GM18520 (cell line): ENCODE measurements around the gene EIF2B4.
A peak's percentile ranks its signal among the peaks of the same experiment; 100 is the strongest.

Source experiments
- ATAC-seq: cut with Tn5 transposase; IDR thresholded peaks from one replicate; pipeline ENCODE4 v1.9.1; 2021; ENCODE audit not compliant: unreplicated experiment

EIF2B4 gene

GRCh38 chr2:27370026-27370815 lies at the start of gene EIF2B4, which contains the start of gene SNX17:
Gene EIF2B4, minus strand, starts transcription at chr2:27370338. Its CDS starts 24 bp downstream, at chr2:27370314.
Gene SNX17, plus strand, starts transcription at chr2:27370616. Its CDS starts 128 bp downstream, at chr2:27370744.
- ATAC-seq, result peak; percentile 90

- ATAC-seq, result no peak
Measured at GRCh38 chr2:27416151-27416550, 46.0 kb upstream of the EIF2B4 start.

- ATAC-seq, result no peak
Measured at GRCh38 chr2:27412419-27413152, 42.4 kb upstream of the EIF2B4 start.

GRCh38 chr2:27409321-27410073 lies 39.4 kb upstream of the EIF2B4 start, which contains the start of gene PPM1G:
Gene PPM1G, minus strand, starts transcription at chr2:27409591. Its CDS starts 169 bp downstream, at chr2:27409422.
- ATAC-seq, result peak; percentile 93

- peak; percentile 21 for ATAC-seq
Measured at GRCh38 chr2:27408601-27409320, 38.6 kb upstream of the EIF2B4 start.

GRCh38 chr2:27407798-27408491 lies 37.8 kb upstream of the EIF2B4 start:
- no peak for ATAC-seq

- no peak for ATAC-seq
Measured at GRCh38 chr2:27400348-27401135, 30.4 kb upstream of the EIF2B4 start.

GRCh38 chr2:27398962-27399361 lies 28.8 kb upstream of the EIF2B4 start:
- no peak for ATAC-seq

GRCh38 chr2:27393225-27393624 lies 23.1 kb upstream of the EIF2B4 start:
- no peak for ATAC-seq

GRCh38 chr2:27390822-27391679 lies 20.9 kb upstream of the EIF2B4 start:
- ATAC-seq, result no peak

- ATAC-seq, result no peak
Measured at GRCh38 chr2:27381577-27382181, 11.5 kb upstream of the EIF2B4 start.

GRCh38 chr2:27380626-27381545 lies 10.7 kb upstream of the EIF2B4 start, which contains the start of gene ZNF513:
Gene ZNF513, minus strand, starts transcription at chr2:27380734. Its CDS starts 208 bp downstream, at chr2:27380526.
- ATAC-seq, result peak; percentile 81

GRCh38 chr2:27379836-27380625 lies 9.9 kb upstream of the EIF2B4 start:
- no peak for ATAC-seq

- ATAC-seq, result no peak
Measured at GRCh38 chr2:27379383-27379835, 9.3 kb upstream of the EIF2B4 start.

- ATAC-seq, result no peak
Measured at GRCh38 chr2:27378809-27379290, 8.7 kb upstream of the EIF2B4 start.
